Heart right ventricle (tissue), 16 donors: ENCODE results near the gene CIP2A. TPM values are rescaled to one million over a fixed set of nuclear protein-coding genes. Genes with fewer than 3 reads are reported as not detected.
A peak's percentile ranks its signal among the peaks of the same experiment; 100 is the strongest.
"Not testable (repeated sequence)": the region's sequence is repeated elsewhere in the genome, so short reads cannot be mapped to it uniquely, and the experiment has no call there.

Source experiments
- ATAC-seq, 8 donors: fragments of 200-7000 bp; cut with Tn5 transposase; one replicate each; pipeline ENCODE4 v1.9.1; 2020; ENCODE audit warnings: mild to moderate bottlenecking in 8 of 8, moderate library complexity in 8 of 8, moderate number of reproducible peaks in 1 of 8
- DNase-seq, 2 donors: peaks; one replicate each; pipeline ENCODE4 v3.0.0-alpha.2; 2020
- H3K27ac ChIP-seq, 10 donors: fragments of 200-600 bp; sonication (generic) in 2 of 10; one replicate each; pipeline versions ENCODE4 v1.5.0 to v1.8.0; 2020 to 2022; ENCODE audit warnings: mild to moderate bottlenecking in 3 of 10
- H3K27me3 ChIP-seq, 7 donors: fragments of 200-600 bp; one replicate each; pipeline ENCODE4 v1.8.0; 2021 to 2022; ENCODE audit warnings: mild to moderate bottlenecking in 2 of 7
- H3K36me3 ChIP-seq, 9 donors: fragments of 200-600 bp; sonication (generic) in 1 of 9; one replicate each; pipeline versions ENCODE4 v1.5.0 to v1.8.0; 2020 to 2022; ENCODE audit warnings: mild to moderate bottlenecking in 2 of 9
- H3K4me1 ChIP-seq, 9 donors: fragments of 200-600 bp; sonication (generic) in 1 of 9; one replicate each; pipeline versions ENCODE4 v1.5.0 to v1.8.0; 2020 to 2022; ENCODE audit warnings: mild to moderate bottlenecking in 4 of 9
- H3K4me3 ChIP-seq, 10 donors: fragments of 200-600 bp; sonication (generic) in 2 of 10; one replicate each; pipeline versions ENCODE4 v1.5.0 to v1.8.0; 2020 to 2022; ENCODE audit warnings: mild to moderate bottlenecking in 7 of 10, moderate library complexity in 2 of 10
- H3K9me3 ChIP-seq, 11 donors: fragments of 200-600 bp in 10 of 11; sonication (generic) in 2 of 11; one replicate each; pipeline versions ENCODE4 v1.5.0 to v1.8.0; 2013 to 2022; ENCODE audit warnings: mild to moderate bottlenecking in 2 of 11, control low read depth in 1 of 11, moderate library complexity in 1 of 11
- WGBS, 2 donors: extraction: QIAGEN DNeasy Blood & Tissue Kit; methylation state at CpG; one replicate each; pipeline ENCODE4 v1.1.7; 2013; ENCODE audit warnings: inconsistent platforms in 1 of 2; 5-methylcytosine and 5-hydroxymethylcytosine counted together
- intact Hi-C, 10 donors: fragments of 100-400 bp; cut with DNase I; formaldehyde crosslinking; loops; one replicate each; pipeline versions ENCODE4 v1.11.1 to v1.14.2; 2022
- long read RNA-seq, 3 donors: library from polyadenylated mRNA; unstranded; transcript quantifications; one replicate each; pipeline ENCODE4 v2.0.0, GENCODE V29; 2020 to 2021
- polyA plus RNA-seq, 2 donors: library from polyadenylated mRNA; stranded (reverse); fragments of 200-250 nt; gene quantifications; one replicate each; pipeline ENCODE4 v1.2.3, GENCODE V29; 2013
- total RNA-seq, 10 donors: library from RNA; stranded (reverse); fragmentation: NEBNext Ultra II Directional in 3 of 10; extraction: Animal tissue kit (Norgen Biotek cat#: 25700) in 3 of 10; gene quantifications; one replicate each; pipeline versions ENCODE4 v1.2.1 to v1.2.4, GENCODE V29; 2021 to 2023
- TF ChIP-seq, protein P1 (sequence below), 9 donors: fragments of 200-600 bp; sonication (generic) in 2 of 9; IDR thresholded peaks; one replicate each; pipeline versions ENCODE4 v1.5.0 to v1.8.0; 2021 to 2022; ENCODE audit warnings: antibody characterized with exemption in 9 of 9, mild to moderate bottlenecking in 5 of 9, moderate library complexity in 1 of 9
- donor health status: Arrhythmogenic right ventricular cardiomyopathy.
- donor health status: ischemic (EF 13 %, LVEDD 7.1; RV severe dilation, severe dysfunction).
- donor health status: healthy with polysubstance abuse.
- donor health status: DM: no; HTN: yes; CAD: no.
- donor health status: DM: no; HTN: no; CAD: no.
- donor health status: ischemic (EF 25% LVEDD 6.9; RV normal size, moderate dysfunction).
- donor health status: ischemic (EF 25% LVEDD 5.7; RV mildly dilated, moderate dysfunction).
- donor health status: healthy.
- donor health status: DM: yes; HTN: yes; CAD: no.
- donor health status: Ischemic cardiomyopathy.
- donor health status: ischemic (EF 35%, LVEDD 5.7; RV mildly dilated, moderate dysfunction).
- donor health status: nonischemic (EF 11% LVEDD 7.7; RV severe dilation, severe dysfunction).
- donor health status: DM: yes; HTN: yes; CAD: no.
- donor health status: PGD.
- donor health status: ischemic (EF 29% LVEDD 5.4; RV normal size, mild dysfunction).
- donor health status: nonischemic (EF 23%, LVEDD 6.1; RV moderate dilation, normal function).

CIP2A gene
- 1 to 10 TPM; 1.4 to 3.3 (median 1.9) TPM for total RNA-seq
- under 1 TPM; 0.59 to 0.62 TPM for polyA plus RNA-seq
- long read RNA-seq, donor 1 = 0 reads
- long read RNA-seq, donor 2, partial matches to known transcripts = 3 of 3 reads
- long read RNA-seq, donor 2, other reads (novel, unspliced or antisense) = 0 of 3 reads
- long read RNA-seq, donor 3, partial matches to known transcripts = 7 of 9 reads
- long read RNA-seq, donor 3, other reads (novel, unspliced or antisense) = 2 of 9 reads

DNA sequence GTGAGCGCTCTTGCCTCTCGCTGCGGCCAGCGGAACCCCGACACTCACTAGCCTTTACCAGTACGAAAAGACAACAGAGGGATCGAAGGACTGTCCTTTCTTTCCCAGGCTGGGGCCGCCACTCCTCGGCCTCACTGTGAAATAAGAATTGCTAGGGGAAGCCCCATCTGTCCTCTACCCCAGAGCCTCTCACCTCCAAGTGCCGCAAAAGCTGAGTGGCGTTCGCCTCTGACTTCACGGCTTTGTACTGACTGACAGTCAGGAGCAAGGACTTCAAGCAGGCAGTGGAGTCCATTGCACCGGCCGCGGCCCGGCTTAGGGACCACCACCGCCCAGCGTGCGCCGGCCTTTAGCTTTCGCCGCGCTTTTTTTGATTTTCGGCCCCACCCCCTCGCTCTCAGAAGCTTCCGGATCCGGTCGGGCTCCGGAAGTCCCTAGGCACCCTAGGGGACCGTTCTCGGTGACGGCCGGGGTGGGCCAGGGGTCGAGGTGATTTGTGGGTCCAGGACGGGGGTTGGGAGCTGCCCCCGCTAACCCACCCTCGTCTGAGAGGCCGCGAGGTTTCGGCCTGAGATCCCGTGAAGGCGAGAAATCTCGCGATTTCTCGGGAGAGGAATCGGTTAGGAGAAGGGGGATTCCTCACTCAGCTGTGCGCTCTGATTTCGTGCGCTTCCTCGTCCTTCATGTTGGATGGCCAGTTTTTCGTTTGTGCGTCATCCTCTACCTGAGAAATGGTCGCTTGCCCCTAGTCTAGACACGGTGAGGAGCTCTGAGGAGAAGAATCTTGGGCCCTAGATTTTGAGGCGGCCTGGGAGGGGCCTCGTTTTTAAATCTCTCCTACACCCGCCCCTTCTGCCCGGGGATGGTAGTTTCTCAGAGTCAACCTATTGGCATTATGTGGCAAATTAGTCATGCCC, at the start of gene CIP2A, which contains the start of gene DZIP3:
Gene CIP2A, minus strand, starts transcription at position 358 of the 917 bp plus-strand sequence. Its CDS starts 63 bp downstream, at position 295.
Gene DZIP3, plus strand, starts transcription at position 642 of the 917 bp plus-strand sequence. CDS start 15,685 bp downstream, outside the sequence.
- peaks cover 0 to 7% (median 0%) of the 10 kb centered on the region in 9 donors for H3K36me3 ChIP-seq

DNA sequence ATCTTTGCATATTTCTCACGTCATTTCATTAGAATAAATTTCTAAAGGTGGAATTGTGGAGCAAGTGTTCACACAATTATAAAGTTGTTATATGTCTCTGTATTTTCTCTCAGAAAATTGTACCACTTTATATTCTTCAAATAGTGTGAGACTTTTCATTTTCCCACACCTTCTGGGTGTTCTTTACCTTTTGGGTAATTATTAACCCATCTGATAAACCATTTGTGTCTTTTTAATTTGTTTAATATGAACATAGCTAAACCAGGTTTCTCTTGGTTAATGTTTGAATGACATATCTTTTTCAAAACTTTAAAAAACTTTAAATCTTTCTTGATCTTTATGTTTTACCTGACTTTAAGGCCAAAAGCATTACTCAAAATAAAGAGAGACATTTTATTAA, 40.7 kb upstream of the CIP2A start:
- ATAC-seq (no peak), DNase-seq (no peak)
- Histone ChIP-seq H3K27ac (no peak overlapping the region), H3K4me3 (no peak overlapping the region), H3K4me1 (no peaks in the 10 kb centered on the region), H3K36me3 (peaks cover 0 to 72% (median 13%) of the 10 kb centered on the region in 9 donors), H3K9me3 (no peaks in the 10 kb centered on the region), H3K27me3 (no peaks in the 10 kb centered on the region)
- TF ChIP-seq, protein P1, sequence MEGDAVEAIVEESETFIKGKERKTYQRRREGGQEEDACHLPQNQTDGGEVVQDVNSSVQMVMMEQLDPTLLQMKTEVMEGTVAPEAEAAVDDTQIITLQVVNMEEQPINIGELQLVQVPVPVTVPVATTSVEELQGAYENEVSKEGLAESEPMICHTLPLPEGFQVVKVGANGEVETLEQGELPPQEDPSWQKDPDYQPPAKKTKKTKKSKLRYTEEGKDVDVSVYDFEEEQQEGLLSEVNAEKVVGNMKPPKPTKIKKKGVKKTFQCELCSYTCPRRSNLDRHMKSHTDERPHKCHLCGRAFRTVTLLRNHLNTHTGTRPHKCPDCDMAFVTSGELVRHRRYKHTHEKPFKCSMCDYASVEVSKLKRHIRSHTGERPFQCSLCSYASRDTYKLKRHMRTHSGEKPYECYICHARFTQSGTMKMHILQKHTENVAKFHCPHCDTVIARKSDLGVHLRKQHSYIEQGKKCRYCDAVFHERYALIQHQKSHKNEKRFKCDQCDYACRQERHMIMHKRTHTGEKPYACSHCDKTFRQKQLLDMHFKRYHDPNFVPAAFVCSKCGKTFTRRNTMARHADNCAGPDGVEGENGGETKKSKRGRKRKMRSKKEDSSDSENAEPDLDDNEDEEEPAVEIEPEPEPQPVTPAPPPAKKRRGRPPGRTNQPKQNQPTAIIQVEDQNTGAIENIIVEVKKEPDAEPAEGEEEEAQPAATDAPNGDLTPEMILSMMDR (IDR thresholded peaks at IDR 0.05) = no peak
- WGBS, 2 donors = 92 to 96% methylated on average over 1 of the region's 1 CpG
- intact Hi-C loops = no loop called here

More for the DNA sequence above, at the start of gene CIP2A, which contains the start of gene DZIP3:
- peak; percentile 96 to 99 (median 98) for ATAC-seq
- H3K4me3 ChIP-seq = peak within 1 kb of the TSS; percentile 55 to 86 (median 74)
- intact Hi-C loops = no loop called here
- H3K27me3 ChIP-seq = no peaks in the 10 kb centered on the region
- WGBS, 2 donors = 0 to 1% methylated on average over 59 of the region's 59 CpGs
- H3K9me3 ChIP-seq = no peaks in the 10 kb centered on the region
- H3K4me1 ChIP-seq = peaks cover 2 to 30% (median 18%) of the 10 kb centered on the region in 9 donors
- H3K27ac ChIP-seq = peak within 1 kb of the TSS; percentile 83 to 98 (median 90)
- peak; percentile 84 to 88 for DNase-seq
- TF ChIP-seq, protein P1 (IDR thresholded peaks at IDR 0.05) = peak in 1 of 9 donors; percentile 11

- Histone ChIP-seq H3K4me1 (no peaks in the 10 kb centered on the region), H3K36me3 (peaks cover 0 to 46% (median 5%) of the 10 kb centered on the region in 9 donors), H3K4me3 (no peak overlapping the region), H3K9me3 (peaks cover 0 to 3% (median 0%) of the 10 kb centered on the region in 11 donors), H3K27ac (no peak overlapping the region), H3K27me3 (no peaks in the 10 kb centered on the region)
- DNase-seq = peak in 1 of 2 donors; percentile 5
- intact Hi-C loops = no loop called here
- TF ChIP-seq, protein P1 (IDR thresholded peaks at IDR 0.05) = no peak
- peak in 2 of 8 donors; percentile 28 to 57 for ATAC-seq
- WGBS, 2 donors = 66 to 74% methylated on average over 3 of the region's 3 CpGs
Measured at GRCh38 chr3:108623504-108623903, 34.3 kb upstream of the CIP2A start.

DNA sequence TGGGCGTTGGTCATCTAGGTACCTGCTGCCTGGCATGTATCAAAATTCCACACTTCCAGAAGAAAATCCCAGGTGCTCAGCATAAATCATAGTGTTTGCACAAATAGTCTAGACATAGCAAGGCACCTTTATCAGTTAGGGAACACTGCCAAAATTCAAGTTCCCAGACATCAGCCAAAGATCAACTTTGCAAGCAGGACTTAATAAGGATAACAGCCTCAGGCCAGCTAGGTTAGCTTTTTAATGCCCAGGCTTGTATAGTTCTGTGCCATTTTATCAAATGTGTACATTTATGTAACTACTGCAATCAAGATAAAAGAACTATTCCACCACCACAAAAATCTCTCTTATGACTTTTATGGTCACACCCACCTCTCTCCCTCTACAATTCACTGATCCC, 31.0 kb upstream of the CIP2A start:
- no peak for ATAC-seq
- 96 to 98% methylated on average over 1 of the region's 1 CpG for WGBS, 2 donors
- intact Hi-C loops = no loop called here

DNA sequence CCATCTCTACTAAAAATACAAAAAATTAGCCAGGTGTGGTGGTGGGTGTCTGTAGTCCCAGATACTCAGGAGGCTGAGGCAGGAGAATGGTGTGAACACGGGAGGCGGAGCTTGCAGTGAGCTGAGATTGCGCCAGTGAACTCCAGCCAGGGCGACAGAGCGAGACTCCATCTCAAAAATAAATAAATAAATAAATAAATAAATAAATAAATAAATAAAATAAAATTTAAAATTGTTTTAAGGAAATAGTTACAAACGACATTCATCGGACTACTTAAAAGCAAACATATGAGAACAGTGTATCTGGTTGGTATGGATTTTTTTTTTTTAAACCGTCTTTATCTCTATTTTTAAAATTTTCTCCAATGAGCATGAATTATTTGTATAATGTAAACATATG, 26.9 kb upstream of the CIP2A start:
- H3K4me1 ChIP-seq, H3K27ac ChIP-seq, H3K4me3 ChIP-seq, H3K9me3 ChIP-seq, H3K27me3 ChIP-seq, DNase-seq, ATAC-seq, intact Hi-C loops: not testable (repeated sequence)
- WGBS, 2 donors = 99% methylated on average over 8 of the region's 8 CpGs
- peaks cover 0 to 76% (median 1%) of the 10 kb centered on the region in 9 donors for H3K36me3 ChIP-seq

More for the DNA sequence above, 31.0 kb upstream of the CIP2A start:
- no peak for DNase-seq
- Histone ChIP-seq H3K36me3 (peaks cover 0 to 52% (median 5%) of the 10 kb centered on the region in 9 donors), H3K4me3 (no peak overlapping the region), H3K4me1 (no peaks in the 10 kb centered on the region), H3K27ac (no peak overlapping the region), H3K27me3 (no peaks in the 10 kb centered on the region), H3K9me3 (peaks cover 0 to 3% (median 0%) of the 10 kb centered on the region in 11 donors)
- TF ChIP-seq, protein P1 (IDR thresholded peaks at IDR 0.05) = no peak
